ENCODE data around the gene TGFBR3.

TGFBR3 gene

DNA sequence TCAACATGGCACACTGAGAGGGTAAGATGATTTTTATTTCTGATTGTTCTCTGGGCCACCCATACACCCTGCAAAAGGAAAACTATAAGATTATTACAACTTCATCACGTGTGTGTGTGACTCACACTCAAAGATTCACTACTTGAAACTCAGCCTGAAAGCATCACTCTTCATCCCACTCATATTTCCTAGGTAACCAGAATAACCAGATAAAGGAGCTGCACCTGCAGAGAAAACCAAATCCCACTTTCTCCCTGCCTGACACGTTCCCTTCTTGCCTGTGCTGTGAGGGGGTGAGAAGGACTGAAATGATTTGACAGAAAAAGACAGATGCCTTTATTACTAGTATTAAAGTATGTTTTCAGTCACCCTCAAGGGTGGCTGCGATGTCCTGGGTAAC is 131.6 kb downstream of the TGFBR3 start (continued):
- TF ChIP-seq ZFP37 (tag by site-specific recombination; IDR thresholded peaks at IDR 0.05) (no peak), ZNF366 (tag by site-specific recombination; conservative IDR thresholded peaks at IDR 0.05) (peak; percentile 57; the same call in 1 of the 2 replicates), ZNF248 (tag by site-specific recombination; IDR thresholded peaks at IDR 0.05) (no peak), ZNF19 (tag by site-specific recombination; IDR thresholded peaks at IDR 0.05; ENCODE audit: low read depth) (no peak), KLF16 (tag by site-specific recombination; IDR thresholded peaks at IDR 0.05) (no peak), ZNF146 (tag by site-specific recombination; IDR thresholded peaks at IDR 0.05) (no peak), ZNF426 (tag by site-specific recombination; IDR thresholded peaks at IDR 0.05) (no peak), ZNF239 (tag by site-specific recombination; IDR thresholded peaks at IDR 0.05) (no peak), ZNF558 (tag by site-specific recombination; IDR thresholded peaks at IDR 0.05) (no peak), ZNF416 (tag by site-specific recombination; IDR thresholded peaks at IDR 0.05) (no peak), ZNF530 (tag by site-specific recombination; IDR thresholded peaks at IDR 0.05; ENCODE audit: low read depth) (no peak), ZSCAN30 (tag by site-specific recombination; IDR thresholded peaks at IDR 0.05) (no peak), ZNF140 (tag by site-specific recombination; IDR thresholded peaks at IDR 0.05) (no peak)
- TF ChIP-seq, protein P1, sequence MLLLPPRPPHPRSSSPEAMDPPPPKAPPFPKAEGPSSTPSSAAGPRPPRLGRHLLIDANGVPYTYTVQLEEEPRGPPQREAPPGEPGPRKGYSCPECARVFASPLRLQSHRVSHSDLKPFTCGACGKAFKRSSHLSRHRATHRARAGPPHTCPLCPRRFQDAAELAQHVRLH (tag by site-specific recombination; IDR thresholded peaks at IDR 0.05), result no peak
- TF ChIP-seq, protein P2, sequence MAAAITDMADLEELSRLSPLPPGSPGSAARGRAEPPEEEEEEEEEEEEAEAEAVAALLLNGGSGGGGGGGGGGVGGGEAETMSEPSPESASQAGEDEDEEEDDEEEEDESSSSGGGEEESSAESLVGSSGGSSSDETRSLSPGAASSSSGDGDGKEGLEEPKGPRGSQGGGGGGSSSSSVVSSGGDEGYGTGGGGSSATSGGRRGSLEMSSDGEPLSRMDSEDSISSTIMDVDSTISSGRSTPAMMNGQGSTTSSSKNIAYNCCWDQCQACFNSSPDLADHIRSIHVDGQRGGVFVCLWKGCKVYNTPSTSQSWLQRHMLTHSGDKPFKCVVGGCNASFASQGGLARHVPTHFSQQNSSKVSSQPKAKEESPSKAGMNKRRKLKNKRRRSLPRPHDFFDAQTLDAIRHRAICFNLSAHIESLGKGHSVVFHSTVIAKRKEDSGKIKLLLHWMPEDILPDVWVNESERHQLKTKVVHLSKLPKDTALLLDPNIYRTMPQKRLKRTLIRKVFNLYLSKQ (tag by site-specific recombination; IDR thresholded peaks at IDR 0.05; ENCODE audit: borderline replicate concordance), result no peak
- TF ChIP-seq, protein P3, sequence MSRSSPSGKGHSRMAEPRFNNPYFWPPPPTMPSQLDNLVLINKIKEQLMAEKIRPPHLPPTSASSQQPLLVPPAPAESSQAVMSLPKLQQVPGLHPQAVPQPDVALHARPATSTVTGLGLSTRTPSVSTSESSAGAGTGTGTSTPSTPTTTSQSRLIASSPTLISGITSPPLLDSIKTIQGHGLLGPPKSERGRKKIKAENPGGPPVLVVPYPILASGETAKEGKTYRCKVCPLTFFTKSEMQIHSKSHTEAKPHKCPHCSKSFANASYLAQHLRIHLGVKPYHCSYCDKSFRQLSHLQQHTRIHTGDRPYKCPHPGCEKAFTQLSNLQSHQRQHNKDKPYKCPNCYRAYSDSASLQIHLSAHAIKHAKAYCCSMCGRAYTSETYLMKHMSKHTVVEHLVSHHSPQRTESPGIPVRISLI (tag by site-specific recombination; IDR thresholded peaks at IDR 0.05), result no peak
- TF ChIP-seq, protein P4, sequence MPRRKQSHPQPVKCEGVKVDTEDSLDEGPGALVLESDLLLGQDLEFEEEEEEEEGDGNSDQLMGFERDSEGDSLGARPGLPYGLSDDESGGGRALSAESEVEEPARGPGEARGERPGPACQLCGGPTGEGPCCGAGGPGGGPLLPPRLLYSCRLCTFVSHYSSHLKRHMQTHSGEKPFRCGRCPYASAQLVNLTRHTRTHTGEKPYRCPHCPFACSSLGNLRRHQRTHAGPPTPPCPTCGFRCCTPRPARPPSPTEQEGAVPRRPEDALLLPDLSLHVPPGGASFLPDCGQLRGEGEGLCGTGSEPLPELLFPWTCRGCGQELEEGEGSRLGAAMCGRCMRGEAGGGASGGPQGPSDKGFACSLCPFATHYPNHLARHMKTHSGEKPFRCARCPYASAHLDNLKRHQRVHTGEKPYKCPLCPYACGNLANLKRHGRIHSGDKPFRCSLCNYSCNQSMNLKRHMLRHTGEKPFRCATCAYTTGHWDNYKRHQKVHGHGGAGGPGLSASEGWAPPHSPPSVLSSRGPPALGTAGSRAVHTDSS (tag by site-specific recombination; IDR thresholded peaks at IDR 0.05), result 0 out of 2 replicates have a peak, but pooled peaks have one; percentile 13

DNA sequence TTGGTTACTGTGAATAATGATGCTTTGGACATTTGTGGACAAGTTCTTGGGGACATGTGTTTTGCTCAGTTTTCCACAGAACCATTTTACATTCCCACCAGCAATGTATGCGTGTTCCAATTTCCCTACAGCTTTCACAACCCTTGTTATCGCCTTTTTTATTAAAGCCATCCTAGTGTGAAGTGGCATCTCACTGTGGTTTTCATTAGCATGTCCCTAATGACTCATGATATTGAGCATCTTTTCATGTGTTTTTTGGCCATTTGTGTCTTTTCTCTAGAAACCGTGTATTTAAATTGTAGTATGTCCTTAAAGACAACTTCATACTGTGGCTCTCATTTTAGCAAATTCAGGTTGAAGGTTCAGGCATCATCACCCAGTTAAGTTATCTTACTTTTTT is 132.1 kb downstream of the TGFBR3 start:
- ChIA-PET POLR2A (no interaction called here), CTCF (no interaction called here)
- Histone ChIP-seq H3K36me3 (ENCODE audit: control insufficient read depth in 2 of 2, insufficient read depth in 1 of 2, low read length in 2 of 2) (no peaks in the 10 kb centered on the region), H3K9me3 (ENCODE audit: control insufficient read depth, insufficient read depth, low read depth, low read length) (no peaks in the 10 kb centered on the region), H3K4me1 (ENCODE audit: control insufficient read depth, insufficient read depth, low read length) (no peaks in the 10 kb centered on the region), H3K4me3 (ENCODE audit: low read depth, low read length) (no peak overlapping the region), H3K27ac (ENCODE audit: extremely low read depth, low read depth, low read length) (no peak overlapping the region)
- TF ChIP-seq RBAK (tag by site-specific recombination; IDR thresholded peaks at IDR 0.05), result no peak
- TF ChIP-seq, protein P5, sequence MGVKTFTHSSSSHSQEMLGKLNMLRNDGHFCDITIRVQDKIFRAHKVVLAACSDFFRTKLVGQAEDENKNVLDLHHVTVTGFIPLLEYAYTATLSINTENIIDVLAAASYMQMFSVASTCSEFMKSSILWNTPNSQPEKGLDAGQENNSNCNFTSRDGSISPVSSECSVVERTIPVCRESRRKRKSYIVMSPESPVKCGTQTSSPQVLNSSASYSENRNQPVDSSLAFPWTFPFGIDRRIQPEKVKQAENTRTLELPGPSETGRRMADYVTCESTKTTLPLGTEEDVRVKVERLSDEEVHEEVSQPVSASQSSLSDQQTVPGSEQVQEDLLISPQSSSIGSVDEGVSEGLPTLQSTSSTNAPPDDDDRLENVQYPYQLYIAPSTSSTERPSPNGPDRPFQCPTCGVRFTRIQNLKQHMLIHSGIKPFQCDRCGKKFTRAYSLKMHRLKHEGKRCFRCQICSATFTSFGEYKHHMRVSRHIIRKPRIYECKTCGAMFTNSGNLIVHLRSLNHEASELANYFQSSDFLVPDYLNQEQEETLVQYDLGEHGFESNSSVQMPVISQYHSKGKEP (tag by site-specific recombination; IDR thresholded peaks at IDR 0.05), result no peak
- no peak for TF ChIP-seq ZNF561 (tag by site-specific recombination; IDR thresholded peaks at IDR 0.05; ENCODE audit: borderline replicate concordance)
- no peak for TF ChIP-seq ZNF571 (tag by site-specific recombination; IDR thresholded peaks at IDR 0.05)
- no peak for TF ChIP-seq ZNF366 (tag by site-specific recombination; conservative IDR thresholded peaks at IDR 0.05)
- no peak for TF ChIP-seq ZNF530 (tag by site-specific recombination; IDR thresholded peaks at IDR 0.05; ENCODE audit: low read depth)
- no peak for TF ChIP-seq SCRT1 (tag by site-specific recombination; IDR thresholded peaks at IDR 0.05; ENCODE audit: borderline replicate concordance)
- TF ChIP-seq ZNF701 (tag by site-specific recombination; IDR thresholded peaks at IDR 0.05), result no peak
- TF ChIP-seq ZNF239 (tag by site-specific recombination; IDR thresholded peaks at IDR 0.05), result no peak
- TF ChIP-seq KLF8 (tag by site-specific recombination; IDR thresholded peaks at IDR 0.05), result no peak
- no peak for TF ChIP-seq ZNF660 (tag by site-specific recombination; IDR thresholded peaks at IDR 0.05)
- no peak for TF ChIP-seq ZFP3 (tag by site-specific recombination; IDR thresholded peaks at IDR 0.05; ENCODE audit: low read depth)
- no peak for TF ChIP-seq ZNF155 (tag by site-specific recombination; IDR thresholded peaks at IDR 0.05)
- no peak for TF ChIP-seq ZNF529 (tag by site-specific recombination; IDR thresholded peaks at IDR 0.05; ENCODE audit: insufficient replicate concordance)
